Ovary (tissue), 9 donors: ENCODE data around the gene AGBL2. TPM values are rescaled to one million over a fixed set of nuclear protein-coding genes. Genes with fewer than 3 reads are reported as not detected.

Experiments
- DNase-seq, 5 donors: peaks; one replicate each; pipeline ENCODE4 v3.0.0-alpha.2; 2019 to 2020
- H3K27ac ChIP-seq, 2 donors: fragments of 200-600 bp; one replicate each; pipeline versions ENCODE4 v1.5.1 to v1.8.0; 2019 to 2022
- H3K27me3 ChIP-seq: fragments of 200-600 bp; one replicate; pipeline ENCODE4 v1.8.0; 2022
- H3K36me3 ChIP-seq: fragments of 200-600 bp; sonication (generic); one replicate; pipeline ENCODE4 v1.5.1; 2019
- H3K4me1 ChIP-seq: one replicate; pipeline ENCODE4 v1.8.1; 2013; ENCODE audit warnings: mild to moderate bottlenecking, moderate library complexity; ENCODE audit not compliant: insufficient read depth
- H3K4me3 ChIP-seq: fragments of 200-600 bp; sonication (generic); one replicate; pipeline ENCODE4 v1.5.1; 2017
- H3K9me3 ChIP-seq, 2 donors: fragments of 200-600 bp in 1 of 2; sonication (generic) in 1 of 2; one replicate each; pipeline versions ENCODE4 v1.5.1 to v1.8.1; 2013 to 2019; ENCODE audit warnings: mild to moderate bottlenecking in 1 of 2, moderate library complexity in 1 of 2
- CTCF ChIP-seq, 3 donors: fragments of 450-650 bp in 2 of 3; fragments of 200-600 bp in 1 of 3; IDR thresholded peaks; one replicate each; pipeline versions ENCODE4 v1.5.1 to v1.8.0; 2016 to 2022; ENCODE audit warnings: antibody characterized with exemption in 3 of 3, mild to moderate bottlenecking in 1 of 3
- EP300 ChIP-seq: sonication (generic); formaldehyde crosslinking; IDR thresholded peaks from one replicate; pipeline ENCODE4 v1.6.1; 2017; ENCODE audit warnings: antibody characterized with exemption
- POLR2A ChIP-seq: fragments of 450-650 bp; IDR thresholded peaks from one replicate; pipeline ENCODE4 v1.6.1; 2017; ENCODE audit warnings: antibody characterized with exemption, mild to moderate bottlenecking, moderate library complexity
- WGBS, 3 donors: extraction: QIAGEN DNeasy Blood & Tissue Kit in 1 of 3; methylation state at CpG; one replicate each; pipeline versions ENCODE4 v1.1.5 to v1.1.7; 2013 to 2017; 5-methylcytosine and 5-hydroxymethylcytosine counted together
- intact Hi-C, 4 donors: fragments of 100-400 bp; cut with DNase I; formaldehyde crosslinking; loops; one replicate each; pipeline versions ENCODE4 v1.11.0 to v1.15.1; 2022 to 2023
- polyA plus RNA-seq, 2 donors: library from polyadenylated mRNA; stranded (reverse); fragments of 200-250 nt in 1 of 2; fragments of 350-450 nt in 1 of 2; fragmentation: Illumina TruSeq in 1 of 2; extraction: RNeasy Lipid Tissue Mini Kit (QIAGEN cat#74804) in 1 of 2; gene quantifications; one replicate each; pipeline ENCODE4 v1.2.3, GENCODE V29; 2013 to 2014
- small RNA-seq: library from RNA; depleted of rRNA; stranded (forward); fragments of <200 nt; gene quantifications from one replicate; pipeline ENCODE3, GENCODE V24; 2016
- total RNA-seq, 7 donors: library from RNA; depleted of rRNA in 2 of 7; stranded (reverse); fragments of >200 nt in 2 of 7; fragmentation: NEBNext Ultra II Directional in 3 of 7; extraction: Animal tissue kit (Norgen Biotek cat#: 25700) in 3 of 7; gene quantifications; one replicate each; pipeline versions ENCODE4 v1.1.0 to v1.2.4, GENCODE V29; 2016 to 2023
- donor health status: DM: no; HTN: no; CAD: no; lungs with moderate emphysema.
- donor health status: DM: no; HTN: no; CAD: no.
- donor health status: Bipolar disorder and iron deficiency.
- donor health status: DM: yes; HTN: yes; CAD: no.
- donor health status: DM: no; HTN: no; CAD: no.
- donor health status: DM: yes; HTN: yes; CAD: no.

Gene AGBL2
- total and polyA plus RNA-seq, 9 donors, result 0.83 to 13.1 (median 2.8) TPM

DNA sequence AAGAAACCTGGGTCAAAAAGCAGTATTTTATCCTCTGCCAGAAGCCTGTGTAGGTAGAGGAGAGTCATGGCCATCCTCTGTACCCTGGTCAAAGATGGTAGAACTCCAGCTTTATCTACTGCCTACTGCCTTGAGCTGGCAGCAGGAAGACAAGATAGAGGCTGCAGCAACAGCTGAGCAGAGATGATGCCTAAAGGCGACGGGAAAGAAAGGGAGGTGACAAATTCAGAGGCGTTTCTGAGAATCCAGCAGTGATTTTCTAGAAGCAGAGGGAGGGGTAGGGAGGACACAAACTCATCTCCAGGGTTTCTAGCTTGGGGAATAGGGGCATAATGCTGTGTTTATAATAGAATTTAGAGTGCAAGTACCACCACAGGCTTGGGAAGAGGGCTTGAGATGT is 105.5 kb downstream of the AGBL2 start:
- no peak overlapping the region for H3K4me3 ChIP-seq
- 77 to 83% (median 80%) methylated on average over 3 of the region's 3 CpGs for WGBS, 3 donors
- H3K27ac ChIP-seq, result no peak overlapping the region
- no peak for TF ChIP-seq EP300
- no peak for TF ChIP-seq POLR2A
- TF ChIP-seq CTCF (IDR thresholded peaks at IDR 0.05), result no peak
- no peaks in the 10 kb centered on the region for H3K9me3 ChIP-seq
- H3K27me3 ChIP-seq, result no peaks in the 10 kb centered on the region
- H3K4me1 ChIP-seq, result no peaks in the 10 kb centered on the region
- H3K36me3 ChIP-seq, result no peaks in the 10 kb centered on the region
- intact Hi-C loops, result loop anchor here in 3 of 4 donors (10.0 kb wide), 1 partner anchor 235 kb away; the partner anchor contains the start of gene SPI1 (in 3 of the 3)
- no peak for DNase-seq

Small RNAs within 50 kb of the gene (small RNA-seq; reads per million reads assigned to genes)
- not detected for gene RF00019

Other genes starting within 250 kb of the AGBL2 start
- 100 to 1,000 TPM in 1 of 7 donors, 10 to 100 TPM in 6; 64.0 to 109 (median 74.9) TPM for gene CELF1, start 162.2 kb downstream of the AGBL2 start, total RNA-seq
- gene CELF1, start 162.2 kb downstream of the AGBL2 start, polyA plus RNA-seq, result 10 to 100 TPM; 25.0 to 48.3 TPM
- 100 to 1,000 TPM in 1 of 7 donors, 10 to 100 TPM in 6; 33.8 to 103 (median 36.7) TPM for gene PTPMT1, start 149.8 kb downstream of the AGBL2 start, total RNA-seq
- gene PTPMT1, start 149.8 kb downstream of the AGBL2 start, polyA plus RNA-seq, result 10 to 100 TPM; 51.0 to 60.7 TPM
- gene KBTBD4, start 136.4 kb downstream of the AGBL2 start, total RNA-seq, result 10 to 100 TPM; 14.4 to 21.6 (median 17.9) TPM
- gene KBTBD4, start 136.4 kb downstream of the AGBL2 start, polyA plus RNA-seq, result 10 to 100 TPM; 19.3 to 23.5 TPM
- gene NDUFS3, start 136.3 kb downstream of the AGBL2 start, total RNA-seq, result 10 to 100 TPM; 40.8 to 73.2 (median 60.2) TPM
- 10 to 100 TPM; 61.4 to 76.9 TPM for gene NDUFS3, start 136.3 kb downstream of the AGBL2 start, polyA plus RNA-seq
- gene FAM180B, start 128.7 kb downstream of the AGBL2 start, total RNA-seq, result not detected
- under 1 TPM in 1 of 2 donors, not detected in 1; 0.62 TPM for gene FAM180B, start 128.7 kb downstream of the AGBL2 start, polyA plus RNA-seq
- 10 to 100 TPM in 6 of 7 donors, 1 to 10 TPM in 1; 9.1 to 29.6 (median 14.8) TPM for gene C1QTNF4, start 121.0 kb downstream of the AGBL2 start, total RNA-seq
- 10 to 100 TPM in 1 of 2 donors, not detected in 1; 22.2 TPM for gene C1QTNF4, start 121.0 kb downstream of the AGBL2 start, polyA plus RNA-seq
- 10 to 100 TPM; 13.0 to 44.1 (median 38.8) TPM for gene MTCH2, start 72.8 kb downstream of the AGBL2 start, total RNA-seq
- gene MTCH2, start 72.8 kb downstream of the AGBL2 start, polyA plus RNA-seq, result 10 to 100 TPM; 20.4 to 51.2 TPM
- gene FNBP4, start 52.0 kb upstream of the AGBL2 start, total RNA-seq, result 100 to 1,000 TPM in 5 of 7 donors, 10 to 100 TPM in 2; 81.8 to 167 (median 131) TPM
- gene FNBP4, start 52.0 kb upstream of the AGBL2 start, polyA plus RNA-seq, result 10 to 100 TPM; 59.4 to 72.8 TPM
- gene NUP160, start 133.0 kb upstream of the AGBL2 start, total RNA-seq, result 10 to 100 TPM; 29.1 to 48.5 (median 32.7) TPM
- gene NUP160, start 133.0 kb upstream of the AGBL2 start, polyA plus RNA-seq, result 10 to 100 TPM; 21.3 to 27.3 TPM